WI38 (cell line): ENCODE results near the gene BLOC1S3.

ENCODE experiments used
- H3K4me3 ChIP-seq: 2 replicates; pipeline ENCODE4 v1.5.1; 2011; ENCODE audit warnings: low read depth, mild to moderate bottlenecking, control low read depth, low read length
- CTCF ChIP-seq: IDR thresholded peaks from 2 replicates; pipeline ENCODE4 v1.5.1; 2012; ENCODE audit warnings: low read depth, mild to moderate bottlenecking, control low read depth, low read length

The BLOC1S3 gene

GRCh38 chr19:45163156-45163555 lies 15.4 kb upstream of the BLOC1S3 start:
- no peak overlapping the region for H3K4me3 ChIP-seq
- TF ChIP-seq CTCF: no peak

GRCh38 chr19:45163751-45164460 lies 14.7 kb upstream of the BLOC1S3 start:
- no peak for TF ChIP-seq CTCF
- no peak overlapping the region for H3K4me3 ChIP-seq

- no peak for TF ChIP-seq CTCF
These were observed 13.8 kb upstream of the BLOC1S3 start for GRCh38 chr19:45164577-45165335.

GRCh38 chr19:45166723-45167252 lies 11.8 kb upstream of the BLOC1S3 start:
- no peak for TF ChIP-seq CTCF
- no peak overlapping the region for H3K4me3 ChIP-seq

More at GRCh38 chr19:45164577-45165335, 13.8 kb upstream of the BLOC1S3 start:
- no peak overlapping the region for H3K4me3 ChIP-seq

GRCh38 chr19:45168767-45169351 lies 9.7 kb upstream of the BLOC1S3 start:
- no peak overlapping the region for H3K4me3 ChIP-seq
- TF ChIP-seq CTCF: no peak

GRCh38 chr19:45169602-45170001 lies 9.0 kb upstream of the BLOC1S3 start:
- H3K4me3 ChIP-seq: no peak overlapping the region
- TF ChIP-seq CTCF: no peak
